ENCODE data around the gene FAXC. TPM values are rescaled to one million over a fixed set of nuclear protein-coding genes. Genes with fewer than 3 reads are reported as not detected.

FAXC gene
- total RNA-seq, 2 experiments from 2014 or later, result not detected

GRCh38 chr6:99296261-99296660 lies 53.2 kb downstream of the FAXC start:
- Mint-ChIP-seq H3K36me3 (ENCODE audit: low read depth) (no peaks in the 10 kb centered on the region), H3K27me3 (peaks cover 43% of the 10 kb centered on the region), H3K4me3 (no peak overlapping the region), H3K4me1 (ENCODE audit: low read depth) (no peaks in the 10 kb centered on the region), H3K27ac (no peak overlapping the region), H3K9me3 (no peaks in the 10 kb centered on the region)
- ATAC-seq (ENCODE audit: poor library complexity), result no peak
- TF ChIP-seq, protein P1, sequence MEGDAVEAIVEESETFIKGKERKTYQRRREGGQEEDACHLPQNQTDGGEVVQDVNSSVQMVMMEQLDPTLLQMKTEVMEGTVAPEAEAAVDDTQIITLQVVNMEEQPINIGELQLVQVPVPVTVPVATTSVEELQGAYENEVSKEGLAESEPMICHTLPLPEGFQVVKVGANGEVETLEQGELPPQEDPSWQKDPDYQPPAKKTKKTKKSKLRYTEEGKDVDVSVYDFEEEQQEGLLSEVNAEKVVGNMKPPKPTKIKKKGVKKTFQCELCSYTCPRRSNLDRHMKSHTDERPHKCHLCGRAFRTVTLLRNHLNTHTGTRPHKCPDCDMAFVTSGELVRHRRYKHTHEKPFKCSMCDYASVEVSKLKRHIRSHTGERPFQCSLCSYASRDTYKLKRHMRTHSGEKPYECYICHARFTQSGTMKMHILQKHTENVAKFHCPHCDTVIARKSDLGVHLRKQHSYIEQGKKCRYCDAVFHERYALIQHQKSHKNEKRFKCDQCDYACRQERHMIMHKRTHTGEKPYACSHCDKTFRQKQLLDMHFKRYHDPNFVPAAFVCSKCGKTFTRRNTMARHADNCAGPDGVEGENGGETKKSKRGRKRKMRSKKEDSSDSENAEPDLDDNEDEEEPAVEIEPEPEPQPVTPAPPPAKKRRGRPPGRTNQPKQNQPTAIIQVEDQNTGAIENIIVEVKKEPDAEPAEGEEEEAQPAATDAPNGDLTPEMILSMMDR (IDR thresholded peaks at IDR 0.05), result no peak
- DNase-seq, result no peak
- intact Hi-C loops (cut with DNase I, micrococcal nuclease), result no loop called here
- ChIA-PET CTCF (no interaction called here), POLR2A (no interaction called here)
- Histone ChIP-seq H3K4me3 (ENCODE audit: low read length) (no peak overlapping the region), H3K27me3 (ENCODE audit: control insufficient read depth in 1 of 2, insufficient read depth in 2 of 2, low read length in 2 of 2) (peaks cover 4 to 7% of the 10 kb centered on the region in 2 experiments), H3K4me1 (ENCODE audit: insufficient read depth, low read length) (no peaks in the 10 kb centered on the region), H3K9me3 (ENCODE audit: control insufficient read depth in 1 of 2, insufficient read depth in 1 of 2, low read length in 2 of 2) (no peaks in the 10 kb centered on the region), H3K27ac (ENCODE audit: low read depth in 1 of 2, low read length in 2 of 2) (no peak overlapping the region), H3K36me3 (ENCODE audit: insufficient read depth, low read length) (no peaks in the 10 kb centered on the region)

DNA sequence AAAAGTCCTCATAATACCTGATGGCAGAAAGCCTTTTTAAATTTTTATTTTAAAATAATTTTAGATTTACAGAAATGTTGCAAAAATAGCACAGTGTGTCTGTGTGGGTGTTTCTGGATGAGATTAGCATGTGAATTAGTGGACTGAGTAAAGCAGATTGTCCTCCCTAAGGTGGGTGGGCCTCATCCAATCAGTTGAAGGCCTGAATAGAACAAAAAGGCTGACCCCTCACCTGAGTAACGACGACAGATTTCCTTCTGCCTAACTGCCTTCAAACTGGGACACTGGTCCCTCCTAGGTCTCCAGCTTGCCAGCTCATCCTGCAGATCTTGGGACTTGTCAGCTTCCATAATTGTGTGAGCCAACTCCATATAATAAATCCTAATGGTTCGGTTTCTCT lies 54.2 kb downstream of the FAXC start:
- TF ChIP-seq, protein P1 (IDR thresholded peaks at IDR 0.05), result no peak
- no peak for DNase-seq
- POLR2A ChIA-PET, result no interaction called here
- Histone ChIP-seq H3K4me1 (ENCODE audit: insufficient read depth, low read length) (no peaks in the 10 kb centered on the region), H3K4me3 (ENCODE audit: low read length) (no peak overlapping the region), H3K27me3 (ENCODE audit: control insufficient read depth in 1 of 2, insufficient read depth in 2 of 2, low read length in 2 of 2) (peaks cover 4 to 7% of the 10 kb centered on the region in 2 experiments), H3K36me3 (ENCODE audit: insufficient read depth, low read length) (no peaks in the 10 kb centered on the region), H3K27ac (ENCODE audit: low read depth in 1 of 2, low read length in 2 of 2) (no peak overlapping the region), H3K9me3 (ENCODE audit: control insufficient read depth in 1 of 2, insufficient read depth in 1 of 2, low read length in 2 of 2) (no peaks in the 10 kb centered on the region)
- CTCF ChIA-PET, result no interaction called here
- H3K4me1 Mint-ChIP-seq (ENCODE audit: low read depth), result no peaks in the 10 kb centered on the region
- H3K9me3 Mint-ChIP-seq, result no peaks in the 10 kb centered on the region
- H3K27me3 Mint-ChIP-seq, result peaks cover 33% of the 10 kb centered on the region
- H3K27ac Mint-ChIP-seq, result no peak overlapping the region
- ATAC-seq (ENCODE audit: poor library complexity), result no peak
- no peaks in the 10 kb centered on the region for H3K36me3 Mint-ChIP-seq (ENCODE audit: low read depth)
- H3K4me3 Mint-ChIP-seq, result no peak overlapping the region
- intact Hi-C loops (cut with DNase I, micrococcal nuclease), result no loop called here

DNA sequence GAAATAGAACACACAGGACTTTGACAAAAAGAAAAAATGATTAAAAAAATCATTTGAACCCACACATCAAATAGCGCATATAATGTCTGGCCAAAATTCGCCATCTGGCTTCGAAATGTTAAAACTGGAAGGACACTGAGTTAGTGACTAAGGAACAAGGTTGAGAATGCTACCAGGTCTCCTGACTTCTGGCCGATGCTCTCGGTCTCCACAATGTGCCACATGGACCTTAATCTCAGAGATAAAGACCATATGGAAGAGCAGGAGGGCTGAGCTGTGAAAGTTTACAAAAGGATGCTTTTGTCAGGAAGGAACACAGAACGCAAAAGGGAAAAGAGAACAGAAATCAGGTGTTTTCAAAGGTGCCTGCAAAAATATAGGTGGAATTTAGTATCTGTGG lies 54.7 kb downstream of the FAXC start:
- POLR2A ChIA-PET, result no interaction called here
- CTCF ChIA-PET, result no interaction called here
- no peak overlapping the region for H3K27ac ChIP-seq (ENCODE audit: low read depth in 1 of 2, low read length in 2 of 2)
- intact Hi-C loops (cut with DNase I, micrococcal nuclease), result no loop called here
- peaks cover 28% of the 10 kb centered on the region for H3K27me3 Mint-ChIP-seq
- TF ChIP-seq, protein P1 (IDR thresholded peaks at IDR 0.05), result no peak
- H3K4me3 Mint-ChIP-seq, result no peak overlapping the region
- H3K27ac Mint-ChIP-seq, result no peak overlapping the region
- H3K4me3 ChIP-seq (ENCODE audit: low read length), result no peak overlapping the region
- no peaks in the 10 kb centered on the region for H3K4me1 Mint-ChIP-seq (ENCODE audit: low read depth)
- H3K4me1 ChIP-seq (ENCODE audit: insufficient read depth, low read length), result no peaks in the 10 kb centered on the region
- no peaks in the 10 kb centered on the region for H3K9me3 Mint-ChIP-seq
- DNase-seq (no peak), ATAC-seq (ENCODE audit: poor library complexity) (no peak)
- no peaks in the 10 kb centered on the region for H3K36me3 Mint-ChIP-seq (ENCODE audit: low read depth)
- H3K9me3 ChIP-seq (ENCODE audit: control insufficient read depth in 1 of 2, insufficient read depth in 1 of 2, low read length in 2 of 2), result no peaks in the 10 kb centered on the region
- H3K27me3 ChIP-seq (ENCODE audit: control insufficient read depth in 1 of 2, insufficient read depth in 2 of 2, low read length in 2 of 2), result peaks cover 2 to 4% of the 10 kb centered on the region in 2 experiments
- H3K36me3 ChIP-seq (ENCODE audit: insufficient read depth, low read length), result no peaks in the 10 kb centered on the region
